ENCODE results near the gene RAB35.

DNA sequence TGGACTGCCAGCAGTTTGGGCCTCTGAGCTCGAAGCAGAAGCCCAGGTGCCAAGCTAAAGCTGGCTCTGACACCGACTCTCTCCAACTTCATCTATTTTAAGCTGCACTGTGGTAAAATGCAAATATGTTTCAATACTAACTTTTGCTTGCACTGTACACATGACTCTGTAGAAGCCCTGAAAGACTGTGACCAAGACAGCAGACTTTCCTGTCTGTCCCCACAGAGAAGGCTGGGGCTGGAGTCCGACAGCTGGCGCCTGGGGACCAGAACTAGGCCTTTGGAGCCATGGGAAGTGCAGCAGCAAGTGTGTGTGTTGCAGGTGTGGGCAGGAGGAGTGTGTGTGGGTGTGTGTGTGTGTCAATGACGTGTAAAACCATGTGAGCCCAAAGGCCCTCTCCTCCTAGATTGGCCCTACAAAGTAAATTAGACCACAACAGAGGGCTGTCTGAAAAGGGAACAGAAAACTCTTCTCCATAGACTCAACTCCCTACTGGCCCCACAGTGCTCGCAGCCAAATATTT, 16.4 kb upstream of the RAB35 start:
- TF ChIP-seq, protein P1, sequence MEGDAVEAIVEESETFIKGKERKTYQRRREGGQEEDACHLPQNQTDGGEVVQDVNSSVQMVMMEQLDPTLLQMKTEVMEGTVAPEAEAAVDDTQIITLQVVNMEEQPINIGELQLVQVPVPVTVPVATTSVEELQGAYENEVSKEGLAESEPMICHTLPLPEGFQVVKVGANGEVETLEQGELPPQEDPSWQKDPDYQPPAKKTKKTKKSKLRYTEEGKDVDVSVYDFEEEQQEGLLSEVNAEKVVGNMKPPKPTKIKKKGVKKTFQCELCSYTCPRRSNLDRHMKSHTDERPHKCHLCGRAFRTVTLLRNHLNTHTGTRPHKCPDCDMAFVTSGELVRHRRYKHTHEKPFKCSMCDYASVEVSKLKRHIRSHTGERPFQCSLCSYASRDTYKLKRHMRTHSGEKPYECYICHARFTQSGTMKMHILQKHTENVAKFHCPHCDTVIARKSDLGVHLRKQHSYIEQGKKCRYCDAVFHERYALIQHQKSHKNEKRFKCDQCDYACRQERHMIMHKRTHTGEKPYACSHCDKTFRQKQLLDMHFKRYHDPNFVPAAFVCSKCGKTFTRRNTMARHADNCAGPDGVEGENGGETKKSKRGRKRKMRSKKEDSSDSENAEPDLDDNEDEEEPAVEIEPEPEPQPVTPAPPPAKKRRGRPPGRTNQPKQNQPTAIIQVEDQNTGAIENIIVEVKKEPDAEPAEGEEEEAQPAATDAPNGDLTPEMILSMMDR (IDR thresholded peaks at IDR 0.05; ENCODE audit: poor library complexity): no peak
- TF ChIP-seq EZH2 (IDR thresholded peaks at IDR 0.05; ENCODE audit: borderline replicate concordance): no peak
